ENCODE data around the gene GOLGA6A. TPM values are rescaled to one million over a fixed set of nuclear protein-coding genes. Genes with fewer than 3 reads are reported as not detected.

The GOLGA6A gene
- total and polyA plus RNA-seq, 2 donors (not counting 1 experiment from before 2014, with no cell fraction given): 0.31 to 1.0 TPM

DNA sequence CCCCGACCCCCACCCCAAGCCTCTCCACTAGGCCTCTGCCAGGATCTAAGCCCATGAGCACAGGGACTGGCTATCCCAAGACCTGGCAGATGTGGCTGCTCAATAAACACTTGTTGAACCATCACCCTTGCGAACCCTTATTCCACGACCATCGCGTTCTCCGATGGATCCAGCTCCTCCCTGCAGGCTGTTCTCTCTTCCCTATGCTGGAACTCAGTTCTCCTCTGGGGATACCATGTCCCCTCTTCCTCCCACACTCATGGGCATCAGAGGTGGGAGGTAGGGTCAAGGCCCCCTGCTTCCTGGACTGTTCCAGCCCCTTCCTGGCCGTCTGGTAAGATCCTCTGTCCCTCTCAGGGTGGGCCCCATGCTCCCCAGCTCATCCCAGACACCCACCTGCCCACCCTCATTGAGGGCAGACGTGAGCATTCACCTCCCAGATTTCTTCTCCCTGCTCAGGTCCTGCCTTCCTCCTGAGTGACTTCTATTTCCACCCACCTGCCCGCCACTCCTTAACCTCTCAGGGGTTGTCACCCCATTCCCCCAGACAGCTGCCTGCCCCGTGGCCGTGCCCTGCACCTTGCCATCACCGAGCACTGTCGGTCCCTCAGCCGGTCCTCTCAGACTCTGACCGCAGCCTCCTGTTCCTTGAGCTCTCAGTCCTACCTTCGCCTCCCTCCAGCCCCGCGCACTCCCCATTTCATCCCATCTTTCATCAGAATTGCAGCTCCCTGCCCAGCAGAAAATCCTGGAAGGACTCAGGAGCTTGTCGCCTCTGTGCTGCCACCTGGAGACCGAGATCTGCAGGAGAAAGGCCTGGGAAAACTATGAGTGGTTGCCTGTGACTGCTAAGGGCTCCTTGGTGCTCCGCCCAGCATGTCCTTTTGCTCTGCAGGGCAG lies 45.8 kb downstream of the GOLGA6A start:
- Histone ChIP-seq H4K20me1 (ENCODE audit: control insufficient read depth, insufficient read depth, low read length, poor library complexity, severe bottlenecking) (peaks cover 5% of the 10 kb centered on the region), H3K4me3 (ENCODE audit: control extremely low read depth in 1 of 5, extremely low read depth in 1 of 5, insufficient read depth in 1 of 5, low read depth in 2 of 5, low read length in 4 of 5) (no peak overlapping the region), H2AFZ (ENCODE audit: insufficient read depth, low read depth, low read length, poor library complexity, severe bottlenecking) (no peak overlapping the region), H3K4me2 (replicated peaks; ENCODE audit: low read depth, low read length, poor library complexity, severe bottlenecking) (no peak overlapping the region), H3K9ac (ENCODE audit: low read length) (no peak overlapping the region), H3K27ac (ENCODE audit: low read length in 2 of 2) (no peak overlapping the region), H3K4me1 (ENCODE audit: control insufficient read depth in 2 of 2, insufficient read depth in 2 of 2, low read length in 2 of 2) (no peaks in the 10 kb centered on the region), H3K36me3 (replicated peaks in 1 of 2; ENCODE audit: control extremely low read depth in 1 of 2, control insufficient read depth in 1 of 2, extremely low read depth in 1 of 2, insufficient read depth in 2 of 2, low read length in 1 of 2) (peaks cover 0 to 59% of the 10 kb centered on the region in 2 experiments), H3K9me3 (ENCODE audit: control extremely low read depth in 1 of 3, control insufficient read depth in 2 of 3, insufficient read depth in 1 of 3, low read length in 2 of 3) (no peaks in the 10 kb centered on the region), H3K27me3 (replicated peaks in 1 of 4; ENCODE audit: control extremely low read depth in 1 of 4, control insufficient read depth in 3 of 4, insufficient read depth in 4 of 4, low read length in 3 of 4) (no peaks in the 10 kb centered on the region), H3K79me2 (ENCODE audit: control insufficient read depth, insufficient read depth, low read length) (no peaks in the 10 kb centered on the region)
- ATAC-seq (ENCODE audit: low read depth): no peak
- intact Hi-C loops (cut with micrococcal nuclease): loop anchor here (5.0 kb wide), 1 partner anchor 64 kb away; no protein-coding TSS in a partner anchor
- CTCF ChIA-PET: interaction anchor here (0.7 to 2.5 kb wide), 5 partner anchors 9 to 73 kb away, joined by 3 to 30 read pairs (median 3); no protein-coding TSS in a partner anchor
- POLR2A ChIA-PET: no interaction called here
- Mint-ChIP-seq H3K27me3 (no peaks in the 10 kb centered on the region), H3K27ac (no peak overlapping the region), H3K4me1 (no peaks in the 10 kb centered on the region), H3K9me3 (ENCODE audit: insufficient read depth) (no peaks in the 10 kb centered on the region), H3K4me3 (no peak overlapping the region)
- WGBS (ENCODE audit: insufficient coverage): 97% methylated on average over 19 of the region's 21 CpGs
- TF ChIP-seq EZH2 (IDR thresholded peaks at IDR 0.05; ENCODE audit: borderline replicate concordance, insufficient read depth, low read depth, low read length, poor library complexity, severe bottlenecking): no peak
- TF ChIP-seq, protein P1, sequence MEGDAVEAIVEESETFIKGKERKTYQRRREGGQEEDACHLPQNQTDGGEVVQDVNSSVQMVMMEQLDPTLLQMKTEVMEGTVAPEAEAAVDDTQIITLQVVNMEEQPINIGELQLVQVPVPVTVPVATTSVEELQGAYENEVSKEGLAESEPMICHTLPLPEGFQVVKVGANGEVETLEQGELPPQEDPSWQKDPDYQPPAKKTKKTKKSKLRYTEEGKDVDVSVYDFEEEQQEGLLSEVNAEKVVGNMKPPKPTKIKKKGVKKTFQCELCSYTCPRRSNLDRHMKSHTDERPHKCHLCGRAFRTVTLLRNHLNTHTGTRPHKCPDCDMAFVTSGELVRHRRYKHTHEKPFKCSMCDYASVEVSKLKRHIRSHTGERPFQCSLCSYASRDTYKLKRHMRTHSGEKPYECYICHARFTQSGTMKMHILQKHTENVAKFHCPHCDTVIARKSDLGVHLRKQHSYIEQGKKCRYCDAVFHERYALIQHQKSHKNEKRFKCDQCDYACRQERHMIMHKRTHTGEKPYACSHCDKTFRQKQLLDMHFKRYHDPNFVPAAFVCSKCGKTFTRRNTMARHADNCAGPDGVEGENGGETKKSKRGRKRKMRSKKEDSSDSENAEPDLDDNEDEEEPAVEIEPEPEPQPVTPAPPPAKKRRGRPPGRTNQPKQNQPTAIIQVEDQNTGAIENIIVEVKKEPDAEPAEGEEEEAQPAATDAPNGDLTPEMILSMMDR (IDR thresholded peaks at IDR 0.05): no peak
- no peak for DNase-seq

Data from B cell (primary cell).